Esophagus squamous epithelium (tissue), 5 donors: ENCODE data around the gene DPP9. TPM values are rescaled to one million over a fixed set of nuclear protein-coding genes. Genes with fewer than 3 reads are reported as not detected.

Experiments
- DNase-seq: peaks from one replicate; lab custom pipeline; 2025; lab: John Stamatoyannopoulos, UW
- H3K27ac ChIP-seq, 4 donors: fragments of 200-600 bp; sonication (generic); one replicate each; pipeline ENCODE4 v1.5.1; 2016 to 2019; ENCODE audit warnings: mild to moderate bottlenecking in 1 of 4
- H3K27me3 ChIP-seq, 4 donors: fragments of 200-600 bp; sonication (generic); 1 replicate in 3 of 4; 2 replicates in 1 of 4; pipeline versions ENCODE4 v1.5.1 to v1.6.0; 2017 to 2021; ENCODE audit warnings: antibody characterized with exemption in 1 of 4
- H3K36me3 ChIP-seq, 3 donors: fragments of 200-600 bp; sonication (generic); one replicate each; pipeline ENCODE4 v1.5.1; 2016 to 2019
- H3K4me1 ChIP-seq, 3 donors: fragments of 200-600 bp; sonication (generic); one replicate each; pipeline ENCODE4 v1.5.1; 2017 to 2019
- H3K4me3 ChIP-seq, 4 donors: fragments of 200-600 bp; sonication (generic); 1 replicate in 3 of 4; 2 replicates in 1 of 4; pipeline ENCODE4 v1.5.1; 2016 to 2019; ENCODE audit warnings: mild to moderate bottlenecking in 2 of 4, moderate library complexity in 1 of 4
- H3K9me3 ChIP-seq, 3 donors: fragments of 200-600 bp; sonication (generic); one replicate each; pipeline ENCODE4 v1.5.1; 2016 to 2019
- CTCF ChIP-seq, 6 experiments: fragments of 450-650 bp in 4 of 6; fragments of 200-600 bp in 2 of 6; sonication (generic) in 2 of 6; IDR thresholded peaks; one replicate each; pipeline ENCODE4 v1.5.1; 2016 to 2019; ENCODE audit warnings: antibody characterized with exemption in 6 of 6, mild to moderate bottlenecking in 4 of 6, moderate library complexity in 4 of 6
- POLR2A ChIP-seq, 4 donors: fragments of 450-650 bp; IDR thresholded peaks; one replicate each; pipeline ENCODE4 v1.6.1; 2017; ENCODE audit warnings: antibody characterized with exemption in 4 of 4, mild to moderate bottlenecking in 4 of 4, moderate library complexity in 3 of 4
- WGBS, 2 donors: methylation state at CpG; one replicate each; pipeline ENCODE4 v1.1.5; 2018; 5-methylcytosine and 5-hydroxymethylcytosine counted together
- intact Hi-C: fragments of 100-400 bp; cut with DNase I; formaldehyde crosslinking; loops from one replicate; pipeline ENCODE4 v1.15.0; 2022
- total RNA-seq, 4 donors: library from RNA; depleted of rRNA; stranded (reverse); fragments of >200 nt; gene quantifications; one replicate each; pipeline ENCODE4 v1.1.0, GENCODE V29; 2016
- donor health status: DM: yes; HTN: yes; CAD: no.

The DPP9 gene
- total RNA-seq, 4 donors from 2014 or later, result 32.8 to 51.5 (median 47.7) TPM

GRCh38 chr19:4764393-4764660 is 40.7 kb upstream of the DPP9 start:
- peaks cover 10 to 11% (median 11%) of the 10 kb centered on the region in 3 donors for H3K4me1 ChIP-seq
- DNase-seq, result no peak
- intact Hi-C loops, result no loop called here
- WGBS, 2 donors, result 54 to 58% methylated on average over 2 to 5 of the region's 5 CpGs
- no peak for TF ChIP-seq POLR2A (IDR thresholded peaks at IDR 0.05)
- TF ChIP-seq CTCF (IDR thresholded peaks at IDR 0.05), result no peak
- H3K4me3 ChIP-seq, result no peak overlapping the region
- H3K9me3 ChIP-seq, result no peaks in the 10 kb centered on the region
- H3K27ac ChIP-seq, result no peak overlapping the region
- peaks cover 0 to 58% (median 2%) of the 10 kb centered on the region in 4 donors for H3K27me3 ChIP-seq
- no peaks in the 10 kb centered on the region for H3K36me3 ChIP-seq

- 71 to 73% methylated on average over 6 of the region's 6 CpGs for WGBS, 2 donors
- peaks cover 0 to 72% (median 2%) of the 10 kb centered on the region in 4 donors for H3K27me3 ChIP-seq
- no peak for DNase-seq
- no peak overlapping the region for H3K27ac ChIP-seq
- H3K9me3 ChIP-seq, result no peaks in the 10 kb centered on the region
- H3K4me1 ChIP-seq, result peaks cover 11 to 13% (median 11%) of the 10 kb centered on the region in 3 donors
- H3K36me3 ChIP-seq, result no peaks in the 10 kb centered on the region
- no peak overlapping the region for H3K4me3 ChIP-seq
- TF ChIP-seq POLR2A (IDR thresholded peaks at IDR 0.05), result no peak
- TF ChIP-seq CTCF (IDR thresholded peaks at IDR 0.05), result no peak
- intact Hi-C loops, result no loop called here
Observed at GRCh38 chr19:4763021-4763420, 39.4 kb upstream of the DPP9 start.

- DNase-seq, result no peak
- no peak for TF ChIP-seq POLR2A (IDR thresholded peaks at IDR 0.05)
- TF ChIP-seq CTCF (IDR thresholded peaks at IDR 0.05), result no peak
- H3K9me3 ChIP-seq, result no peaks in the 10 kb centered on the region
- H3K27me3 ChIP-seq, result peaks cover 0 to 71% (median 2%) of the 10 kb centered on the region in 4 donors
- H3K4me3 ChIP-seq, result peak overlapping the region in 3 of 4 donors; percentile 16 to 58 (median 34)
- no peak overlapping the region for H3K27ac ChIP-seq
- intact Hi-C loops, result no loop called here
- no peaks in the 10 kb centered on the region for H3K36me3 ChIP-seq
- peaks cover 11 to 13% (median 11%) of the 10 kb centered on the region in 3 donors for H3K4me1 ChIP-seq
- WGBS, 2 donors, result 23 to 29% methylated on average over 8 to 10 of the region's 10 CpGs
Observed at GRCh38 chr19:4760285-4760650, 36.6 kb upstream of the DPP9 start.

GRCh38 chr19:4759388-4760284 is 36.0 kb upstream of the DPP9 start:
- intact Hi-C loops, result no loop called here
- WGBS, 2 donors, result 3 to 6% methylated on average over 2 to 9 of the region's 53 CpGs
- TF ChIP-seq POLR2A (IDR thresholded peaks at IDR 0.05), result no peak
- no peak for TF ChIP-seq CTCF (IDR thresholded peaks at IDR 0.05)
- Histone ChIP-seq H3K4me3 (peak overlapping the region in 3 of 4 donors; percentile 16 to 58 (median 34)), H3K27ac (no peak overlapping the region), H3K4me1 (peaks cover 11 to 13% (median 11%) of the 10 kb centered on the region in 3 donors), H3K27me3 (peaks cover 0 to 65% (median 2%) of the 10 kb centered on the region in 4 donors), H3K9me3 (no peaks in the 10 kb centered on the region), H3K36me3 (no peaks in the 10 kb centered on the region)
- peak; percentile 20 for DNase-seq

- H3K4me3 ChIP-seq, result no peak overlapping the region
- H3K4me1 ChIP-seq, result peaks cover 11 to 13% (median 11%) of the 10 kb centered on the region in 3 donors
- WGBS, 2 donors, result 56 to 66% methylated on average over 5 of the region's 5 CpGs
- no peaks in the 10 kb centered on the region for H3K36me3 ChIP-seq
- no peak for TF ChIP-seq POLR2A (IDR thresholded peaks at IDR 0.05)
- TF ChIP-seq CTCF (IDR thresholded peaks at IDR 0.05), result no peak
- intact Hi-C loops, result no loop called here
- no peak overlapping the region for H3K27ac ChIP-seq
- no peak for DNase-seq
- peaks cover 0 to 55% (median 2%) of the 10 kb centered on the region in 4 donors for H3K27me3 ChIP-seq
- H3K9me3 ChIP-seq, result no peaks in the 10 kb centered on the region
Observed at GRCh38 chr19:4758659-4759058, 35.0 kb upstream of the DPP9 start.
